Heart left ventricle (tissue), 13 donors: ENCODE results near the gene VTI1A.

Experiments
- POLR2A ChIP-seq, 2 donors: fragments of 450-650 bp; IDR thresholded peaks; one replicate each; pipeline ENCODE4 v1.6.1; 2017; ENCODE audit warnings: antibody characterized with exemption in 2 of 2, mild to moderate bottlenecking in 2 of 2, moderate library complexity in 2 of 2
- TF ChIP-seq, protein P1 (sequence below), 12 donors: fragments of 200-600 bp; sonication (generic) in 4 of 12; IDR thresholded peaks; one replicate each; pipeline versions ENCODE4 v1.5.0 to v1.8.0; 2018 to 2022; ENCODE audit warnings: antibody characterized with exemption in 12 of 12, mild to moderate bottlenecking in 5 of 12
- donor health status: ischemic (EF 13 %, LVEDD 7.1; RV severe dilation, severe dysfunction).
- donor health status: DM: no; HTN: yes; CAD: no.
- donor health status: DM: no; HTN: no; CAD: no.
- donor health status: ischemic (EF 25% LVEDD 6.9; RV normal size, moderate dysfunction).
- donor health status: ischemic (EF 25% LVEDD 5.7; RV mildly dilated, moderate dysfunction).
- donor health status: ischemic (EF 35%, LVEDD 5.7; RV mildly dilated, moderate dysfunction).
- donor health status: nonischemic (EF 11% LVEDD 7.7; RV severe dilation, severe dysfunction).
- donor health status: DM: yes; HTN: yes; CAD: no.
- donor health status: PGD.
- donor health status: ischemic (EF 29% LVEDD 5.4; RV normal size, mild dysfunction).
- donor health status: nonischemic (EF 23%, LVEDD 6.1; RV moderate dilation, normal function).

GRCh38 chr10:112666094-112666493 lies 219.1 kb downstream of the VTI1A start:
- TF ChIP-seq, protein P1, sequence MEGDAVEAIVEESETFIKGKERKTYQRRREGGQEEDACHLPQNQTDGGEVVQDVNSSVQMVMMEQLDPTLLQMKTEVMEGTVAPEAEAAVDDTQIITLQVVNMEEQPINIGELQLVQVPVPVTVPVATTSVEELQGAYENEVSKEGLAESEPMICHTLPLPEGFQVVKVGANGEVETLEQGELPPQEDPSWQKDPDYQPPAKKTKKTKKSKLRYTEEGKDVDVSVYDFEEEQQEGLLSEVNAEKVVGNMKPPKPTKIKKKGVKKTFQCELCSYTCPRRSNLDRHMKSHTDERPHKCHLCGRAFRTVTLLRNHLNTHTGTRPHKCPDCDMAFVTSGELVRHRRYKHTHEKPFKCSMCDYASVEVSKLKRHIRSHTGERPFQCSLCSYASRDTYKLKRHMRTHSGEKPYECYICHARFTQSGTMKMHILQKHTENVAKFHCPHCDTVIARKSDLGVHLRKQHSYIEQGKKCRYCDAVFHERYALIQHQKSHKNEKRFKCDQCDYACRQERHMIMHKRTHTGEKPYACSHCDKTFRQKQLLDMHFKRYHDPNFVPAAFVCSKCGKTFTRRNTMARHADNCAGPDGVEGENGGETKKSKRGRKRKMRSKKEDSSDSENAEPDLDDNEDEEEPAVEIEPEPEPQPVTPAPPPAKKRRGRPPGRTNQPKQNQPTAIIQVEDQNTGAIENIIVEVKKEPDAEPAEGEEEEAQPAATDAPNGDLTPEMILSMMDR (IDR thresholded peaks at IDR 0.05), result no peak
- no peak for TF ChIP-seq POLR2A (IDR thresholded peaks at IDR 0.05)
